Activated CD8-positive, alpha-beta T cell treated with anti-CD3 and anti-CD28 coated beads, Interleukin-2, amount 10 ng/mL, durations not matched to agents 7 days and 5 days (primary cell): Measurements from ENCODE around the gene GLCCI1. TPM values are rescaled to one million over a fixed set of nuclear protein-coding genes. Genes with fewer than 3 reads are reported as not detected.
"Not testable (repeated sequence)": the region's sequence is repeated elsewhere in the genome, so short reads cannot be mapped to it uniquely, and the experiment has no call there.

Experiments used
- ATAC-seq: fragments of 150-1000 bp; cut with Tn5 transposase; one replicate; pipeline ENCODE4 v1.10.0; 2021; ENCODE audit warnings: moderate library complexity
- CTCF ChIA-PET: fragments of 350-600 bp; sonication (Branson Sonifier 250); formaldehyde crosslinking; loops from one replicate; lab custom pipeline; 2021; ENCODE audit warnings: antibody characterized with exemption; lab: Charles Lee
- POLR2A ChIA-PET: fragments of 350-600 bp; sonication (Branson Sonifier 250); formaldehyde crosslinking; loops from one replicate; lab custom pipeline; 2021; ENCODE audit warnings: antibody characterized with exemption; lab: Charles Lee
- DNase-seq: peaks from one replicate; pipeline ENCODE4 v3.0.0-alpha.2; 2020
- H3K27ac Mint-ChIP-seq: one replicate; pipeline ENCODE4 v1.8.0; 2021; ENCODE audit warnings: mild to moderate bottlenecking, mixed read lengths
- H3K27me3 Mint-ChIP-seq: one replicate; pipeline ENCODE4 v1.8.0; 2021; ENCODE audit warnings: low read depth, mixed read lengths
- H3K36me3 Mint-ChIP-seq: one replicate; pipeline ENCODE4 v1.8.0; 2021; ENCODE audit warnings: low read depth, mixed read lengths
- H3K4me1 Mint-ChIP-seq: one replicate; pipeline ENCODE4 v1.8.0; 2021; ENCODE audit warnings: low read depth, mixed read lengths
- H3K4me3 Mint-ChIP-seq: one replicate; pipeline ENCODE4 v1.8.0; 2021; ENCODE audit warnings: mild to moderate bottlenecking, mixed read lengths
- H3K9me3 Mint-ChIP-seq: one replicate; pipeline ENCODE4 v1.8.0; 2022; ENCODE audit warnings: mixed read lengths; ENCODE audit not compliant: insufficient read depth
- total RNA-seq, 2 experiments: library from RNA; stranded (reverse); gene quantifications; one replicate each; pipeline ENCODE4 v1.2.3, GENCODE V29; 2021

The GLCCI1 gene
- total RNA-seq, 2 experiments from 2014 or later, result 17.5 to 17.7 TPM

- ATAC-seq, result no peak
- Mint-ChIP-seq H3K4me1 (peaks cover 8% of the 10 kb centered on the region), H3K36me3 (peaks cover 23% of the 10 kb centered on the region), H3K9me3 (no peaks in the 10 kb centered on the region), H3K4me3 (no peak overlapping the region), H3K27ac (no peak overlapping the region), H3K27me3 (no peaks in the 10 kb centered on the region)
- DNase-seq, result no peak
- POLR2A ChIA-PET, result no interaction called here
- CTCF ChIA-PET, result no interaction called here
Observed at GRCh38 chr7:8070451-8071180, 102.0 kb downstream of the GLCCI1 start.

GRCh38 chr7:8078418-8078817 is 109.8 kb downstream of the GLCCI1 start:
- H3K36me3 Mint-ChIP-seq, result no peaks in the 10 kb centered on the region
- ChIA-PET POLR2A (no interaction called here), CTCF (no interaction called here)
- no peaks in the 10 kb centered on the region for H3K4me1 Mint-ChIP-seq
- no peak for DNase-seq
- no peaks in the 10 kb centered on the region for H3K27me3 Mint-ChIP-seq
- ATAC-seq, result no peak
- H3K9me3 Mint-ChIP-seq, result no peaks in the 10 kb centered on the region
- H3K27ac Mint-ChIP-seq, result no peak overlapping the region
- no peak overlapping the region for H3K4me3 Mint-ChIP-seq

GRCh38 chr7:8082762-8083161 is 114.2 kb downstream of the GLCCI1 start:
- Mint-ChIP-seq H3K27ac (no peak overlapping the region), H3K4me1 (no peaks in the 10 kb centered on the region), H3K4me3 (no peak overlapping the region), H3K9me3 (no peaks in the 10 kb centered on the region), H3K36me3 (peaks cover 12% of the 10 kb centered on the region), H3K27me3 (no peaks in the 10 kb centered on the region)
- POLR2A ChIA-PET, result no interaction called here
- ATAC-seq, result no peak
- CTCF ChIA-PET, result no interaction called here
- DNase-seq, result no peak

GRCh38 chr7:8084836-8085235 is 116.2 kb downstream of the GLCCI1 start:
- H3K27me3 Mint-ChIP-seq, result no peaks in the 10 kb centered on the region
- H3K4me1 Mint-ChIP-seq, result no peaks in the 10 kb centered on the region
- ATAC-seq (no peak), DNase-seq (no peak)
- peaks cover 12% of the 10 kb centered on the region for H3K36me3 Mint-ChIP-seq
- ChIA-PET CTCF (interaction anchor here (0.6 to 1.9 kb wide), 6 partner anchors 8 to 404 kb away, joined by 3 to 8 read pairs (median 4); no protein-coding TSS in a partner anchor), POLR2A (no interaction called here)
- no peaks in the 10 kb centered on the region for H3K9me3 Mint-ChIP-seq
- no peak overlapping the region for H3K4me3 Mint-ChIP-seq
- H3K27ac Mint-ChIP-seq, result no peak overlapping the region

- no peak for ATAC-seq
- Mint-ChIP-seq H3K27ac (no peak overlapping the region), H3K4me1 (no peaks in the 10 kb centered on the region), H3K4me3 (no peak overlapping the region), H3K27me3 (no peaks in the 10 kb centered on the region), H3K36me3 (peaks cover 12% of the 10 kb centered on the region), H3K9me3 (no peaks in the 10 kb centered on the region)
- DNase-seq, result no peak
- ChIA-PET CTCF (interaction anchor here (0.6 to 1.9 kb wide), 6 partner anchors 9 to 404 kb away, joined by 3 to 8 read pairs (median 4); no protein-coding TSS in a partner anchor), POLR2A (no interaction called here)
Observed at GRCh38 chr7:8085420-8085819, 116.8 kb downstream of the GLCCI1 start.

DNA sequence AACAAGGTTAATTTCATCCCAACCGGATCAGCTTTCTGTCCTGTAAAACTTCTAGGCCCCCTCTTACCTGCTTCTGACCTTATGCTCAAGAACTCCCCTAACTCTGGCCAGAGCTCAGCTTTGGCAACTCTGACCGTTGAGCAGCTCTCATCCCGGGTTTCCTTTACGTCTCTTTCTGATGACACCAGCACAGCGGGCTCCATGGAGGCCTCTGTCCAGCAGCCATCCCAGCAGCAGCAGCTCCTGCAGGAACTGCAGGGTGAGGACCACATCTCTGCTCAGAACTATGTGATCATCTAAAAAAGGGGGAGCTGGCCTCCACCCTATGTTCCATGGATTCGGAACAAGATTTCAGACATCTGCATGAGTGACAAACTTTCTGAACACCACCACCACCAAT is 117.6 kb downstream of the GLCCI1 start:
- Mint-ChIP-seq H3K9me3 (no peaks in the 10 kb centered on the region), H3K4me3 (no peak overlapping the region), H3K36me3 (peaks cover 12% of the 10 kb centered on the region), H3K27me3 (no peaks in the 10 kb centered on the region), H3K4me1 (no peaks in the 10 kb centered on the region), H3K27ac (no peak overlapping the region)
- ChIA-PET CTCF (interaction anchor here (1.7 kb wide), 1 partner anchor 9 kb away, joined by 4 read pairs; no protein-coding TSS in a partner anchor), POLR2A (no interaction called here)
- DNase-seq (no peak), ATAC-seq (no peak)

DNA sequence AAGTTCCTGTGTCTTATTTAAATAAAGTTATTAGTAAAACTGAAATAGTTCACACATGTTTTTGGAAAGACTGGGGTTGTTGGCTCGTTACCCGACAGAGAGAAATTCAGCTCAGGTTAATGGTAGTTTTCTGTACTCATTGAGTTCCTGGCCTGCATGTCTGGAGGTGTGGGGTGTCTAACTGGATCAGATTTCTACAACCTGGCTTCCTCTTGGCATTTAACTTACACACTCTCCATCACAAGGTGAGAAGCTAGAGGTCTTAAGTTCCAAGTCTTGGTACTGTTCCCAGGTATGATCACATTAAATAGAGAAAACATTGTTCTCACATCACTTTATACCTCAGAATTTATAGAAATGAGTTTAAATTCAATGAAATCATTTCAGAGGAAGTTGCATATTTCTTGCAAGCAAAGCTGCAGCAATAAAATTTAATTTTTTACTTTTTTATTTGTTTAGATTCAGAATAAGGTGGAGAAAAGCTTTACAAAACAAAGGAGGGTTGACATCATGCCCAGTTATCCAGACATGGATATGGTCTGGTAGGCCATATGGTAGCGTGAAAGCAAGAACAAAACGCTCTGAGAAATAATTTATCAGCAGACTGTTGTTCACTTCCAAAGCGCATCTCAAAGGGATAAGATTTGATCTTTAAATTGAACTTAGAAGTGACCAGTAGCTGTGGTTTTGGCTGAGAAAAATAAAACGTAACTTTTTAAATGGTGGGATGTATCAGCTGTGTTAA is 120.6 kb downstream of the GLCCI1 start:
- Mint-ChIP-seq H3K4me1 (no peaks in the 10 kb centered on the region), H3K9me3 (peaks cover 3% of the 10 kb centered on the region), H3K4me3 (no peak overlapping the region), H3K27ac (no peak overlapping the region), H3K27me3 (no peaks in the 10 kb centered on the region), H3K36me3 (peaks cover 15% of the 10 kb centered on the region)
- ChIA-PET POLR2A (interaction anchor here (1.4 kb wide), 1 partner anchor 8 kb away, joined by 3 read pairs; no protein-coding TSS in a partner anchor), CTCF (interaction anchor here (0.8 to 1.2 kb wide), 3 partner anchors 14 to 408 kb away, joined by 3 read pairs; no protein-coding TSS in a partner anchor)
- ATAC-seq, result no peak
- DNase-seq, result no peak

- ATAC-seq, result no peak
- no peak for DNase-seq
- Mint-ChIP-seq H3K27ac (no peak overlapping the region), H3K4me1 (no peaks in the 10 kb centered on the region), H3K9me3 (peaks cover 3% of the 10 kb centered on the region), H3K4me3 (no peak overlapping the region), H3K27me3 (no peaks in the 10 kb centered on the region), H3K36me3 (peaks cover 5% of the 10 kb centered on the region)
- POLR2A ChIA-PET, result no interaction called here
- CTCF ChIA-PET, result interaction anchor here (0.8 to 1.0 kb wide), 2 partner anchors 19 to 56 kb away, joined by 3 read pairs; no protein-coding TSS in a partner anchor
Observed at GRCh38 chr7:8092140-8092539, 123.5 kb downstream of the GLCCI1 start.

GRCh38 chr7:8094164-8095140 is 125.9 kb downstream of the GLCCI1 start:
- DNase-seq (no peak), ATAC-seq (no peak)
- H3K27ac Mint-ChIP-seq, result no peak overlapping the region
- H3K9me3 Mint-ChIP-seq, result peaks cover 3% of the 10 kb centered on the region
- ChIA-PET CTCF (no interaction called here), POLR2A (no interaction called here)
- peaks cover 5% of the 10 kb centered on the region for H3K27me3 Mint-ChIP-seq
- H3K4me1 Mint-ChIP-seq, result no peaks in the 10 kb centered on the region
- no peak overlapping the region for H3K4me3 Mint-ChIP-seq
- H3K36me3 Mint-ChIP-seq, result peaks cover 5% of the 10 kb centered on the region

- DNase-seq, POLR2A ChIA-PET, CTCF ChIA-PET, H3K27ac Mint-ChIP-seq, H3K9me3 Mint-ChIP-seq, H3K27me3 Mint-ChIP-seq, H3K4me3 Mint-ChIP-seq, ATAC-seq, H3K36me3 Mint-ChIP-seq: not testable (repeated sequence)
- H3K4me1 Mint-ChIP-seq, result peaks cover 17% of the 10 kb centered on the region
Observed at GRCh38 chr7:8101292-8101691, 132.7 kb downstream of the GLCCI1 start.

DNA sequence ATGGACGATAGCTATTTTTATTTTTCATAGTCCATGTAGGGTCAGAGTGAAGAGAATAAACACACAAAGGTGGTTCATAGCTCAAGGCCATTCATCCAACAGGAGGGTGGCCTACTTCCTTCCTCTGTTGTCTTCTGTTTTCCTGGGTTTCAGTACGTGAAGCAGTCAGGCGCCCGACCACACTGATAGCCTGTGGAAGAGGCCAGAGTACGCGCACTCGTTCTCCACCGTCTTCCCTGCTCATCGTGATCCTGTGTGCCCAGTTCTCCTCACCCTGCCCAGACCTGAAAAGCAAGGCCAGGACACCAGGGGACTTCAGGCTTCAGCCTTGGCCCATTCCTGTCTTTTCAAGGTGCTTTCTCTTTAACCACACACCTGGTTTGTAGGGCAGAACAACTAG is 134.7 kb downstream of the GLCCI1 start:
- H3K36me3 Mint-ChIP-seq, result peaks cover 9% of the 10 kb centered on the region
- peaks cover 23% of the 10 kb centered on the region for H3K4me1 Mint-ChIP-seq
- H3K4me3 Mint-ChIP-seq, result no peak overlapping the region
- ChIA-PET CTCF (no interaction called here), POLR2A (no interaction called here)
- peaks cover 5% of the 10 kb centered on the region for H3K27me3 Mint-ChIP-seq
- H3K27ac Mint-ChIP-seq, result no peak overlapping the region
- ATAC-seq, result no peak
- H3K9me3 Mint-ChIP-seq, result peaks cover 8% of the 10 kb centered on the region
- no peak for DNase-seq
